H1 (cell line): Measurements from ENCODE around the gene MRPL28. TPM values are rescaled to one million over a fixed set of nuclear protein-coding genes. Genes with fewer than 3 reads are reported as not detected.

Source experiments
- ASH2L ChIP-seq: fragments of 200-600, 300-600 bp; sonication (generic); IDR thresholded peaks from one replicate; pipeline ENCODE4 v1.7.1; 2017; ENCODE audit warnings: low read length
- CHD2 ChIP-seq: IDR thresholded peaks from 2 replicates; pipeline ENCODE4 v1.6.1; 2012; ENCODE audit warnings: low read length, improper control_type of control experiment
- HDAC2 ChIP-seq, 2 experiments: fragments of 300-600 bp in 1 of 2; sonication (generic) in 1 of 2; IDR thresholded peaks; 2 replicates each; pipeline ENCODE4 v1.6.1; 2011 to 2012; ENCODE audit warnings: low read depth in 2 of 2, low read length in 2 of 2, mild to moderate bottlenecking in 2 of 2, moderate library complexity in 2 of 2, borderline replicate concordance in 1 of 2, inconsistent platforms in 1 of 2
- POLR2A ChIP-seq, 2 experiments: IDR thresholded peaks; 1 replicate in 1 of 2; 2 replicates in 1 of 2; pipeline ENCODE4 v1.6.1; 2011; ENCODE audit warnings: low read depth in 2 of 2, low read length in 2 of 2, mild to moderate bottlenecking in 2 of 2; ENCODE audit errors: control extremely low read depth in 1 of 2
- POU5F1 ChIP-seq: IDR thresholded peaks from 2 replicates; pipeline ENCODE4 v1.6.1; 2011; ENCODE audit warnings: low read depth, mild to moderate bottlenecking, low read length, moderate library complexity
- SIN3A ChIP-seq, 2 experiments: IDR thresholded peaks in 1 of 2; conservative IDR thresholded peaks in 1 of 2; 2 replicates each; pipeline ENCODE4 v1.6.1; 2011 to 2012; ENCODE audit warnings: low read length in 2 of 2, improper control_type of control experiment in 1 of 2, low read depth in 1 of 2, mild to moderate bottlenecking in 1 of 2
- TCF12 ChIP-seq: IDR thresholded peaks from 2 replicates; pipeline ENCODE4 v1.6.1; 2011; ENCODE audit warnings: low read depth, mild to moderate bottlenecking, low read length
- polyA plus RNA-seq, 7 experiments: library from polyadenylated mRNA; depleted of rRNA in 3 of 7; stranded (reverse) in 5 of 7; unstranded in 2 of 7; fragments of >200 nt in 5 of 7; fragments of 200-250 nt in 2 of 7; gene quantifications; 1 replicate in 5 of 7; 2 replicates in 1 of 7; 4 replicates in 1 of 7; pipeline versions ENCODE4 v1.2.1 to v1.2.3, GENCODE V29; 2011 to 2013; ENCODE audit warnings: missing spikeins in 2 of 7, mixed read lengths in 2 of 7
- total RNA-seq: library from RNA; stranded (reverse); fragmentation: NEBNext Ultra II Directional; extraction: Animal tissue kit (Norgen Biotek cat#: 25700); gene quantifications from 2 replicates; pipeline ENCODE4 v1.2.1, GENCODE V29; 2021

The MRPL28 gene
- total and polyA plus RNA-seq, 2 of the 8 experiments (the other 6 are each of a cell fraction or from before 2014, with no cell fraction given): 88.9 to 188 TPM

GRCh38 chr16:399340-400019 lies 29.1 kb upstream of the MRPL28 start (continued):
- TF ChIP-seq CHD2: no peak
- TF ChIP-seq ASH2L: no peak
- TF ChIP-seq SIN3A (conservative IDR thresholded peaks at IDR 0.05 in 1 of 2, IDR thresholded peaks at IDR 0.05 in 1 of 2; ENCODE audit: low read depth in 1 of 2, low read length in 2 of 2): no peak
- TF ChIP-seq POU5F1: no peak
- TF ChIP-seq POLR2A (IDR thresholded peaks at IDR 0.05; ENCODE audit: control extremely low read depth in 1 of 2, low read depth in 2 of 2, low read length in 2 of 2): no peak; a peak in 1 of 3 replicates
- TF ChIP-seq TCF12: no peak
- no peak for TF ChIP-seq HDAC2 (IDR thresholded peaks at IDR 0.05; ENCODE audit: borderline replicate concordance in 1 of 2, low read depth in 2 of 2, low read length in 2 of 2)
